CD1c-positive myeloid dendritic cell (primary cell): ENCODE data around the gene CREBBP.

ENCODE experiments used
- DNase-seq: peaks from one replicate; pipeline ENCODE4 v3.0.0-alpha.2; 2016; ENCODE audit errors: extremely low spot score

Gene CREBBP

GRCh38 chr16:3856367-3857141 is 24.0 kb downstream of the CREBBP start:
- DNase-seq = peak; percentile 45

- peak; percentile 25 for DNase-seq
Observed at GRCh38 chr16:3854750-3855541, 25.6 kb downstream of the CREBBP start.

- no peak for DNase-seq
Observed at GRCh38 chr16:3850544-3850899, 30.0 kb downstream of the CREBBP start.

GRCh38 chr16:3849751-3850543 is 30.6 kb downstream of the CREBBP start:
- DNase-seq = no peak

- DNase-seq = no peak
Observed at GRCh38 chr16:3846595-3847091, 33.9 kb downstream of the CREBBP start.

- no peak for DNase-seq
Observed at GRCh38 chr16:3846087-3846486, 34.4 kb downstream of the CREBBP start.

- no peak for DNase-seq
Observed at GRCh38 chr16:3842994-3843393, 37.5 kb downstream of the CREBBP start.

- DNase-seq = no peak
Observed at GRCh38 chr16:3841729-3842508, 38.6 kb downstream of the CREBBP start.

- DNase-seq = no peak
Observed at GRCh38 chr16:3839402-3840184, 40.9 kb downstream of the CREBBP start.

GRCh38 chr16:3838600-3839401 is 41.7 kb downstream of the CREBBP start:
- no peak for DNase-seq

- DNase-seq = no peak
Observed at GRCh38 chr16:3837851-3838586, 42.5 kb downstream of the CREBBP start.

GRCh38 chr16:3836641-3837040 is 43.9 kb downstream of the CREBBP start:
- no peak for DNase-seq

GRCh38 chr16:3835089-3835602 is 45.4 kb downstream of the CREBBP start:
- DNase-seq = no peak

- DNase-seq = no peak
Observed at GRCh38 chr16:3832668-3833067, 47.8 kb downstream of the CREBBP start.

GRCh38 chr16:3830625-3831254 is 49.8 kb downstream of the CREBBP start:
- no peak for DNase-seq

- DNase-seq = no peak
Observed at GRCh38 chr16:3829631-3830536, 50.6 kb downstream of the CREBBP start.

- no peak for DNase-seq
Observed at GRCh38 chr16:3825940-3826339, 54.6 kb downstream of the CREBBP start.
